Astrocyte (in vitro differentiated cells and primary cell): ENCODE measurements around the gene SNX24. TPM values are rescaled to one million over a fixed set of nuclear protein-coding genes. Genes with fewer than 3 reads are reported as not detected.

Experiments
- DNase-seq: peaks from one replicate; pipeline ENCODE4 v3.0.0-alpha.2; 2010; ENCODE audit warnings: low read depth
- FAIRE-seq: peaks from 2 replicates; lab custom pipeline; 2011; peaks lifted over from hg19 to GRCh38; lab: Jason Lieb, UNC
- H2AFZ ChIP-seq: 2 replicates; pipeline ENCODE4 v1.6.0; 2012; ENCODE audit warnings: low read depth, low read length, inconsistent platforms
- H3K27ac ChIP-seq: 2 replicates; pipeline ENCODE4 v1.5.1; 2011; ENCODE audit warnings: low read depth, low read length, inconsistent platforms
- H3K27me3 ChIP-seq: 2 replicates; pipeline ENCODE4 v1.6.0; 2011; ENCODE audit warnings: low read length, inconsistent platforms; ENCODE audit not compliant: insufficient read depth
- H3K36me3 ChIP-seq: 2 replicates; pipeline ENCODE4 v1.5.1; 2011; ENCODE audit warnings: low read length, inconsistent platforms; ENCODE audit not compliant: insufficient read depth
- H3K4me1 ChIP-seq: 2 replicates; pipeline ENCODE4 v1.5.1; 2011; ENCODE audit warnings: low read length, inconsistent platforms; ENCODE audit not compliant: insufficient read depth
- H3K4me2 ChIP-seq: 2 replicates; pipeline ENCODE4 v1.6.0; 2012; ENCODE audit warnings: low read length, inconsistent platforms
- H3K4me3 ChIP-seq: 2 replicates; pipeline ENCODE4 v1.5.1; 2011; ENCODE audit warnings: low read depth, mild to moderate bottlenecking, low read length, inconsistent platforms; ENCODE audit not compliant: insufficient read depth
- H3K79me2 ChIP-seq: 2 replicates; pipeline ENCODE4 v1.6.0; 2012; ENCODE audit warnings: mild to moderate bottlenecking, low read length, inconsistent platforms; ENCODE audit not compliant: insufficient read depth
- H3K9ac ChIP-seq: 2 replicates; pipeline ENCODE4 v1.6.0; 2012; ENCODE audit warnings: mild to moderate bottlenecking, low read length, inconsistent platforms
- H3K9me3 ChIP-seq: 2 replicates; pipeline ENCODE4 v1.5.1; 2012; ENCODE audit warnings: low read depth, mild to moderate bottlenecking, low read length, inconsistent platforms; ENCODE audit not compliant: insufficient read depth
- H4K20me1 ChIP-seq: 2 replicates; pipeline ENCODE4 v1.6.0; 2012; ENCODE audit warnings: low read length, inconsistent platforms; ENCODE audit not compliant: insufficient read depth
- H3K27ac Mint-ChIP-seq: one replicate; pipeline ENCODE4 v1.8.0; 2021; ENCODE audit warnings: mild to moderate bottlenecking, mixed read lengths; ENCODE audit not compliant: unreplicated experiment
- H3K27me3 Mint-ChIP-seq: one replicate; pipeline ENCODE4 v1.8.0; 2021; ENCODE audit warnings: low read depth, mixed read lengths; ENCODE audit not compliant: unreplicated experiment
- H3K36me3 Mint-ChIP-seq: one replicate; pipeline ENCODE4 v1.8.0; 2021; ENCODE audit warnings: low read depth, mixed read lengths; ENCODE audit not compliant: unreplicated experiment
- H3K4me1 Mint-ChIP-seq: one replicate; pipeline ENCODE4 v1.8.0; 2021; ENCODE audit warnings: low read depth, mixed read lengths; ENCODE audit not compliant: unreplicated experiment
- H3K4me3 Mint-ChIP-seq: one replicate; pipeline ENCODE4 v1.8.0; 2021; ENCODE audit warnings: mild to moderate bottlenecking, moderate library complexity, mixed read lengths; ENCODE audit not compliant: unreplicated experiment
- H3K9me3 Mint-ChIP-seq: one replicate; pipeline ENCODE4 v1.8.0; 2021; ENCODE audit warnings: mild to moderate bottlenecking, mixed read lengths; ENCODE audit not compliant: unreplicated experiment
- CTCF ChIP-seq: IDR thresholded peaks from 2 replicates; pipeline ENCODE4 v1.5.1; 2011; ENCODE audit warnings: low read depth, mild to moderate bottlenecking, inconsistent platforms, low read length, moderate library complexity; ENCODE audit not compliant: insufficient read depth
- EZH2 ChIP-seq: IDR thresholded peaks from 2 replicates; pipeline ENCODE4 v1.6.1; 2012; ENCODE audit warnings: mild to moderate bottlenecking, low read length, inconsistent platforms; ENCODE audit not compliant: insufficient read depth
- total RNA-seq: library from RNA; stranded (reverse); gene quantifications from 2 replicates; pipeline ENCODE4 v1.2.1, GENCODE V29; 2021

SNX24 gene
- total RNA-seq, 1 donor from 2014 or later = 44.6 TPM

- Mint-ChIP-seq H3K36me3 (no peaks in the 10 kb centered on the region), H3K4me3 (no peak overlapping the region), H3K27ac (no peak overlapping the region), H3K27me3 (no peaks in the 10 kb centered on the region), H3K4me1 (no peaks in the 10 kb centered on the region), H3K9me3 (no peaks in the 10 kb centered on the region)
- no peaks in the 10 kb centered on the region for H3K36me3 ChIP-seq
- H4K20me1 ChIP-seq = peaks cover 9% of the 10 kb centered on the region
- no peaks in the 10 kb centered on the region for H3K9me3 ChIP-seq
- H3K4me3 ChIP-seq = no peak overlapping the region
- no peaks in the 10 kb centered on the region for H3K79me2 ChIP-seq
- FAIRE-seq = no peak
- no peak overlapping the region for H2AFZ ChIP-seq
- H3K4me2 ChIP-seq = no peak overlapping the region
- H3K9ac ChIP-seq = no peak overlapping the region
- no peak overlapping the region for H3K27ac ChIP-seq
- no peak for DNase-seq
- no peak for TF ChIP-seq CTCF
- TF ChIP-seq EZH2 = no peak
- H3K4me1 ChIP-seq = no peaks in the 10 kb centered on the region
- no peaks in the 10 kb centered on the region for H3K27me3 ChIP-seq
These were observed 136.4 kb downstream of the SNX24 start for GRCh38 chr5:122981846-122982245.

- Histone ChIP-seq H3K4me3 (no peak overlapping the region), H3K4me2 (no peak overlapping the region), H3K36me3 (no peaks in the 10 kb centered on the region), H3K27ac (no peak overlapping the region), H3K27me3 (no peaks in the 10 kb centered on the region), H3K9ac (no peak overlapping the region), H4K20me1 (peaks cover 12% of the 10 kb centered on the region), H3K4me1 (no peaks in the 10 kb centered on the region), H2AFZ (no peak overlapping the region), H3K9me3 (no peaks in the 10 kb centered on the region), H3K79me2 (no peaks in the 10 kb centered on the region)
- no peaks in the 10 kb centered on the region for H3K27me3 Mint-ChIP-seq
- no peak overlapping the region for H3K4me3 Mint-ChIP-seq
- FAIRE-seq (no peak), DNase-seq (no peak)
- H3K27ac Mint-ChIP-seq = no peak overlapping the region
- no peak for TF ChIP-seq CTCF
- H3K36me3 Mint-ChIP-seq = no peaks in the 10 kb centered on the region
- no peaks in the 10 kb centered on the region for H3K4me1 Mint-ChIP-seq
- no peaks in the 10 kb centered on the region for H3K9me3 Mint-ChIP-seq
These were observed 137.0 kb downstream of the SNX24 start for GRCh38 chr5:122982376-122982775.

GRCh38 chr5:122984425-122984824 is 139.0 kb downstream of the SNX24 start:
- Histone ChIP-seq H3K79me2 (no peaks in the 10 kb centered on the region), H3K9ac (no peak overlapping the region), H3K4me2 (no peak overlapping the region), H2AFZ (no peak overlapping the region), H4K20me1 (peaks cover 6% of the 10 kb centered on the region), H3K4me1 (no peaks in the 10 kb centered on the region), H3K9me3 (no peaks in the 10 kb centered on the region), H3K27ac (no peak overlapping the region), H3K36me3 (no peaks in the 10 kb centered on the region), H3K4me3 (no peak overlapping the region), H3K27me3 (no peaks in the 10 kb centered on the region)
- H3K4me3 Mint-ChIP-seq = no peak overlapping the region
- H3K36me3 Mint-ChIP-seq = no peaks in the 10 kb centered on the region
- no peak overlapping the region for H3K27ac Mint-ChIP-seq
- H3K4me1 Mint-ChIP-seq = no peaks in the 10 kb centered on the region
- DNase-seq (no peak), FAIRE-seq (no peak)
- no peaks in the 10 kb centered on the region for H3K9me3 Mint-ChIP-seq
- TF ChIP-seq EZH2 (no peak), CTCF (no peak)
- no peaks in the 10 kb centered on the region for H3K27me3 Mint-ChIP-seq
